H1 (cell line): ENCODE results near the gene PHLDA3. TPM values are rescaled to one million over a fixed set of nuclear protein-coding genes. Genes with fewer than 3 reads are reported as not detected.
A peak's percentile ranks its signal among the peaks of the same experiment; 100 is the strongest.

Experiments used
- CTCF ChIA-PET: fragments of 300-600 bp; sonication (Branson Sonifier 250); formaldehyde crosslinking; loops from one replicate; lab custom pipeline; 2021; ENCODE audit not compliant: partially characterized antibody; lab: Charles Lee
- POLR2A ChIA-PET: fragments of 300-600 bp; sonication (Branson Sonifier 250); formaldehyde crosslinking; loops from one replicate; lab custom pipeline; 2021; ENCODE audit warnings: inconsistent platforms; ENCODE audit not compliant: partially characterized antibody; lab: Charles Lee
- DNase-seq, 2 experiments: peaks; one replicate each; pipeline versions ENCODE4 v3.0.0 to v3.0.0-alpha.2; 2010 to 2022; ENCODE audit warnings: low spot score in 2 of 2, low read depth in 1 of 2, mixed read lengths in 1 of 2
- FAIRE-seq: peaks from 2 replicates; lab custom pipeline; 2011; peaks lifted over from hg19 to GRCh38; lab: Jason Lieb, UNC
- H2AFZ ChIP-seq: 2 replicates; pipeline ENCODE4 v1.8.1; 2012; ENCODE audit warnings: low read length, inconsistent platforms
- H2AK5ac ChIP-seq: 2 replicates; pipeline ENCODE4 v1.6.1; 2013; ENCODE audit warnings: low read depth, low read length
- H2BK120ac ChIP-seq: replicated peaks from 2 replicates; pipeline ENCODE3; 2013; ENCODE audit warnings: low read depth, low read length, inconsistent platforms
- H2BK12ac ChIP-seq: 2 replicates; pipeline ENCODE4 v1.6.1; 2013; ENCODE audit warnings: low read depth, low read length
- H2BK15ac ChIP-seq: 2 replicates; pipeline ENCODE4 v1.6.1; 2013; ENCODE audit warnings: low read length
- H2BK20ac ChIP-seq: 2 replicates; pipeline ENCODE4 v1.6.1; 2013; ENCODE audit warnings: low read length
- H2BK5ac ChIP-seq: 2 replicates; pipeline ENCODE4 v1.6.1; 2013; ENCODE audit warnings: low read depth, low read length
- H3K14ac ChIP-seq: 2 replicates; pipeline ENCODE4 v1.6.1; 2013; ENCODE audit warnings: inconsistent platforms; ENCODE audit not compliant: insufficient read length
- H3K18ac ChIP-seq: 2 replicates; pipeline ENCODE4 v1.6.1; 2013; ENCODE audit warnings: low read length; ENCODE audit errors: extremely low read depth
- H3K23ac ChIP-seq: 2 replicates; pipeline ENCODE4 v1.6.1; 2013; ENCODE audit warnings: inconsistent platforms; ENCODE audit not compliant: insufficient read length
- H3K23me2 ChIP-seq: 2 replicates; pipeline ENCODE4 v1.6.1; 2013; ENCODE audit warnings: low read depth, low read length
- H3K27ac ChIP-seq: 2 replicates; pipeline ENCODE4 v1.6.1; 2011; ENCODE audit warnings: low read depth, low read length, inconsistent platforms
- H3K27me3 ChIP-seq, 4 experiments: replicated peaks in 1 of 4; 1 replicate in 1 of 4; 2 replicates in 3 of 4; pipeline versions ENCODE4 v1.6.1 to v1.8.1; 2011 to 2013; ENCODE audit warnings: low read length in 3 of 4, mild to moderate bottlenecking in 3 of 4, inconsistent platforms in 2 of 4, mixed read lengths in 2 of 4, moderate library complexity in 1 of 4; ENCODE audit not compliant: control insufficient read depth in 3 of 4, insufficient read depth in 3 of 4; ENCODE audit errors: extremely low read depth in 1 of 4
- H3K36me3 ChIP-seq, 4 experiments: 2 replicates each; pipeline versions ENCODE4 v1.6.1 to v1.8.1; 2011 to 2013; ENCODE audit warnings: mild to moderate bottlenecking in 4 of 4, low read length in 3 of 4, moderate library complexity in 2 of 4, control low read depth in 1 of 4, inconsistent platforms in 1 of 4; ENCODE audit not compliant: insufficient read depth in 4 of 4, control insufficient read depth in 2 of 4
- H3K4ac ChIP-seq: replicated peaks from 2 replicates; pipeline ENCODE3; 2013; ENCODE audit warnings: low read length, low read depth, mixed read lengths, inconsistent platforms; ENCODE audit not compliant: insufficient read length
- H3K4me1 ChIP-seq, 4 experiments: replicated peaks in 1 of 4; 1 replicate in 1 of 4; 2 replicates in 3 of 4; pipeline versions ENCODE4 v1.6.1 to v1.8.1; 2011 to 2013; ENCODE audit warnings: low read length in 3 of 4, inconsistent platforms in 2 of 4, mixed read lengths in 1 of 4; ENCODE audit not compliant: insufficient read depth in 4 of 4, control insufficient read depth in 3 of 4
- H3K4me2 ChIP-seq, 2 experiments: 2 replicates each; pipeline versions ENCODE4 v1.6.1 to v1.8.1; 2011 to 2013; ENCODE audit warnings: low read depth in 2 of 2, low read length in 2 of 2, control low read depth in 1 of 2, inconsistent platforms in 1 of 2, mild to moderate bottlenecking in 1 of 2; ENCODE audit not compliant: insufficient read depth in 1 of 2
- H3K4me3 ChIP-seq, 4 experiments: fragments of 200-600, 300-600 bp in 1 of 4; sonication (generic), shearing (Covaris generic), sonication (Bioruptor Twin) in 1 of 4; 2 replicates each; pipeline versions ENCODE4 v1.5.1 to v1.8.1; 2011 to 2016; ENCODE audit warnings: low read length in 4 of 4, low read depth in 3 of 4, control low read depth in 2 of 4, inconsistent platforms in 2 of 4, mild to moderate bottlenecking in 2 of 4, mixed read lengths in 1 of 4, moderate library complexity in 1 of 4; ENCODE audit not compliant: insufficient read depth in 2 of 4; ENCODE audit errors: extremely low read depth in 1 of 4
- H3K56ac ChIP-seq: replicated peaks from 2 replicates; pipeline ENCODE3; 2013; ENCODE audit warnings: low read depth, mild to moderate bottlenecking, mixed read lengths, low read length, inconsistent platforms; ENCODE audit not compliant: insufficient read length
- H3K79me1 ChIP-seq: 2 replicates; pipeline ENCODE4 v1.6.1; 2013; ENCODE audit warnings: low read depth, low read length, control low read depth
- H3K79me2 ChIP-seq, 2 experiments: 2 replicates each; pipeline versions ENCODE4 v1.6.1 to v1.8.1; 2012 to 2013; ENCODE audit warnings: low read length in 2 of 2, mild to moderate bottlenecking in 2 of 2, inconsistent platforms in 1 of 2; ENCODE audit not compliant: insufficient read depth in 2 of 2, control insufficient read depth in 1 of 2
- H3K9ac ChIP-seq, 4 experiments: replicated peaks in 1 of 4; 1 replicate in 1 of 4; 2 replicates in 3 of 4; pipeline versions ENCODE4 v1.6.1 to v1.8.1; 2011 to 2013; ENCODE audit warnings: low read depth in 3 of 4, low read length in 3 of 4, control low read depth in 2 of 4, mild to moderate bottlenecking in 2 of 4, moderate library complexity in 2 of 4, inconsistent platforms in 1 of 4; ENCODE audit errors: extremely low read depth in 1 of 4
- H3K9me3 ChIP-seq, 2 experiments: 2 replicates each; pipeline versions ENCODE4 v1.6.1 to v1.8.1; 2012 to 2013; ENCODE audit warnings: mild to moderate bottlenecking in 2 of 2, moderate library complexity in 2 of 2, control low read depth in 1 of 2, inconsistent platforms in 1 of 2, low read depth in 1 of 2, low read length in 1 of 2, mixed read lengths in 1 of 2; ENCODE audit not compliant: insufficient read depth in 2 of 2
- H4K20me1 ChIP-seq, 2 experiments: replicated peaks in 1 of 2; 2 replicates each; pipeline versions ENCODE3 to v1.8.1; 2011 to 2013; ENCODE audit warnings: inconsistent platforms in 2 of 2, low read length in 2 of 2, mild to moderate bottlenecking in 1 of 2; ENCODE audit not compliant: insufficient read depth in 2 of 2, control insufficient read depth in 1 of 2
- H4K5ac ChIP-seq: 2 replicates; pipeline ENCODE4 v1.6.1; 2013; ENCODE audit warnings: low read length, low read depth, mixed read lengths, inconsistent platforms; ENCODE audit not compliant: insufficient read length
- H4K8ac ChIP-seq: 2 replicates; pipeline ENCODE4 v1.8.0; 2013; ENCODE audit warnings: mild to moderate bottlenecking, moderate library complexity, low read length, inconsistent platforms; ENCODE audit not compliant: insufficient read depth; ENCODE audit errors: extremely low read depth
- H4K91ac ChIP-seq: replicated peaks from 2 replicates; pipeline ENCODE3; 2013; ENCODE audit warnings: low read length, mixed read lengths, inconsistent platforms; ENCODE audit not compliant: insufficient read length
- BACH1 ChIP-seq: IDR thresholded peaks from 2 replicates; pipeline ENCODE4 v1.6.1; 2012; ENCODE audit warnings: low read length, improper control_type of control experiment
- CHD1 ChIP-seq: IDR thresholded peaks from 2 replicates; pipeline ENCODE4 v1.6.1; 2012; ENCODE audit warnings: low read depth, low read length, improper control_type of control experiment
- CREB1 ChIP-seq: IDR thresholded peaks from 2 replicates; pipeline ENCODE4 v1.6.1; 2012; ENCODE audit warnings: inconsistent platforms
- MAFK ChIP-seq: IDR thresholded peaks from 2 replicates; pipeline ENCODE4 v1.6.1; 2012; ENCODE audit warnings: low read depth, mild to moderate bottlenecking, improper control_type of control experiment, low read length
- PHF8 ChIP-seq: fragments of 200-600 bp; sonication (generic); conservative IDR thresholded peaks from 2 replicates; pipeline ENCODE4 v1.7.1; 2012; ENCODE audit warnings: low read depth, mild to moderate bottlenecking, inconsistent platforms, low read length, moderate library complexity
- TAF7 ChIP-seq: optimal IDR thresholded peaks from 2 replicates; pipeline ENCODE3; 2011; ENCODE audit warnings: low read depth, mild to moderate bottlenecking, inconsistent platforms, low read length, moderate library complexity, borderline replicate concordance
- WGBS, 2 experiments: shearing (Covaris generic) in 1 of 2; methylation state at CpG; one replicate each; pipeline versions ENCODE4 v1.1.6 to v1.1.7; 2013 to 2015; ENCODE audit warnings: low lambda C conversion rate in 2 of 2, mixed read lengths in 2 of 2, inconsistent platforms in 1 of 2, low coverage in 1 of 2, missing lambda C conversion rate in 1 of 2; ENCODE audit not compliant: insufficient replicate concordance in 2 of 2, insufficient coverage in 1 of 2, insufficient read length in 1 of 2; ENCODE audit errors: extremely low coverage in 1 of 2, missing lambda C conversion rate in 1 of 2; 5-methylcytosine and 5-hydroxymethylcytosine counted together
- polyA plus RNA-seq, 7 experiments: library from polyadenylated mRNA; depleted of rRNA in 3 of 7; stranded (reverse) in 5 of 7; unstranded in 2 of 7; fragments of >200 nt in 5 of 7; fragments of 200-250 nt in 2 of 7; gene quantifications; 1 replicate in 5 of 7; 2 replicates in 1 of 7; 4 replicates in 1 of 7; pipeline versions ENCODE4 v1.2.1 to v1.2.3, GENCODE V29; 2011 to 2013; ENCODE audit warnings: missing spikeins in 2 of 7, mixed read lengths in 2 of 7
- total RNA-seq: library from RNA; stranded (reverse); fragmentation: NEBNext Ultra II Directional; extraction: Animal tissue kit (Norgen Biotek cat#: 25700); gene quantifications from 2 replicates; pipeline ENCODE4 v1.2.1, GENCODE V29; 2021
- TF ChIP-seq, protein P1 (sequence below): IDR thresholded peaks from 2 replicates; pipeline ENCODE4 v1.6.1; 2012; ENCODE audit warnings: inconsistent platforms
- TF ChIP-seq, protein P2 (sequence below), 3 experiments: IDR thresholded peaks; 1 replicate in 2 of 3; 2 replicates in 1 of 3; pipeline versions ENCODE4 v1.5.1 to v1.6.1; 2011; ENCODE audit warnings: low read length in 3 of 3, mild to moderate bottlenecking in 3 of 3, inconsistent platforms in 2 of 3, low read depth in 1 of 3, moderate library complexity in 1 of 3; ENCODE audit not compliant: insufficient read depth in 1 of 3; ENCODE audit errors: control extremely low read depth in 1 of 3
- TF ChIP-seq, protein P3 (sequence below): IDR thresholded peaks from 2 replicates; pipeline ENCODE4 v1.6.1; 2012; ENCODE audit warnings: inconsistent platforms

Gene PHLDA3
- total and polyA plus RNA-seq, 2 of the 8 experiments (the other 6 are each of a cell fraction or from before 2014, with no cell fraction given) = 25.5 to 27.5 TPM

DNA sequence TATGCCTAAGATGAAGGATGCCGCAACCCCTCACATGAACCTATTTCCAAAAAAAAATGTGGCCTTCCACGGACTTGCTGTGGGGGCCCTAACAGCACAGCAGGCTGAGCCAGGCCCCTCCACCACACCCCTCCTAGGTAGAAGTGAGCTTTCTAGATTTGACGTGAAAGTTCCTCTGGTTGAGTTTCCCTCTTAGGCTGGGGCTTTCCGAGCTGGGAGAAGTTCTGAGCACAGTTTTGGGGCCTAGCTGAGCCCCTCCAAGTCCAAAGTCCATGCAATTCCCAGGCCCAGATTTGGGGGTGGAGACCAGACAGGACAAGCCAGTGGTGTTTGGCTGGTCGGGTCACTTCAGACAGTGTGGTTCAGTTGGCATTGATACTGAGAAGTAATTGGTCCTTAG, 13.8 kb upstream of the PHLDA3 start:
- Histone ChIP-seq H3K18ac (no peak overlapping the region), H3K79me2 (no peaks in the 10 kb centered on the region), H3K9ac (no peak overlapping the region), H3K23ac (no peak overlapping the region), H2BK5ac (no peak overlapping the region), H2BK15ac (no peak overlapping the region), H3K14ac (no peak overlapping the region), H4K8ac (no peak overlapping the region; the same call in 1 of the 2 replicates), H4K5ac (no peak overlapping the region), H3K9me3 (no peaks in the 10 kb centered on the region), H2AFZ (peak overlapping the region; percentile 84; the same call in 1 of the 2 replicates), H3K56ac (no peak overlapping the region), H3K4me3 (no peak overlapping the region), H2BK120ac (no peak overlapping the region), H3K79me1 (no peaks in the 10 kb centered on the region), H2BK20ac (0 out of 2 replicates have a peak overlapping the region, but pooled peaks have one; percentile 72), H3K4me2 (no peak overlapping the region), H3K4ac (no peak overlapping the region), H3K27ac (no peak overlapping the region), H3K36me3 (no peaks in the 10 kb centered on the region; a peak in 1 of 8 replicates), H3K4me1 (peaks cover 0 to 5% (median 2%) of the 10 kb centered on the region in 4 experiments; a peak in 4 of 7 replicates), H4K20me1 (no peaks in the 10 kb centered on the region), H3K23me2 (peaks cover 9% of the 10 kb centered on the region; the same call in 1 of the 2 replicates), H2BK12ac (no peak overlapping the region), H3K27me3 (peaks cover 0 to 12% (median 7%) of the 10 kb centered on the region in 4 experiments; a peak in 5 of 7 replicates), H4K91ac (peak overlapping the region; percentile 27), H2AK5ac (peak overlapping the region; percentile 58; the same call in 1 of the 2 replicates)
- 84% methylated on average over 5 of the region's 5 CpGs; no CpG with 5 or more reads in 1 of the 2 experiments for WGBS, 2 experiments
- ChIA-PET POLR2A (interaction anchor here (1.4 to 5.4 kb wide), 4 partner anchors 14 to 398 kb away, joined by 3 to 30 read pairs (median 6); partner anchors contain the start of gene PHLDA3), CTCF (interaction anchor here (0.7 to 16.7 kb wide), 40 partner anchors 10 to 312 kb away, joined by 3 to 445 read pairs (median 6); partner anchors contain the start of genes CSRP1, NAV1 and PHLDA3)
- DNase-seq (no peak), FAIRE-seq (no peak)
- no peak for TF ChIP-seq PHF8
- no peak for TF ChIP-seq TAF7
- no peak for TF ChIP-seq CREB1
- TF ChIP-seq, protein P1, sequence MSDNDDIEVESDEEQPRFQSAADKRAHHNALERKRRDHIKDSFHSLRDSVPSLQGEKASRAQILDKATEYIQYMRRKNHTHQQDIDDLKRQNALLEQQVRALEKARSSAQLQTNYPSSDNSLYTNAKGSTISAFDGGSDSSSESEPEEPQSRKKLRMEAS = no peak
- TF ChIP-seq, protein P2, sequence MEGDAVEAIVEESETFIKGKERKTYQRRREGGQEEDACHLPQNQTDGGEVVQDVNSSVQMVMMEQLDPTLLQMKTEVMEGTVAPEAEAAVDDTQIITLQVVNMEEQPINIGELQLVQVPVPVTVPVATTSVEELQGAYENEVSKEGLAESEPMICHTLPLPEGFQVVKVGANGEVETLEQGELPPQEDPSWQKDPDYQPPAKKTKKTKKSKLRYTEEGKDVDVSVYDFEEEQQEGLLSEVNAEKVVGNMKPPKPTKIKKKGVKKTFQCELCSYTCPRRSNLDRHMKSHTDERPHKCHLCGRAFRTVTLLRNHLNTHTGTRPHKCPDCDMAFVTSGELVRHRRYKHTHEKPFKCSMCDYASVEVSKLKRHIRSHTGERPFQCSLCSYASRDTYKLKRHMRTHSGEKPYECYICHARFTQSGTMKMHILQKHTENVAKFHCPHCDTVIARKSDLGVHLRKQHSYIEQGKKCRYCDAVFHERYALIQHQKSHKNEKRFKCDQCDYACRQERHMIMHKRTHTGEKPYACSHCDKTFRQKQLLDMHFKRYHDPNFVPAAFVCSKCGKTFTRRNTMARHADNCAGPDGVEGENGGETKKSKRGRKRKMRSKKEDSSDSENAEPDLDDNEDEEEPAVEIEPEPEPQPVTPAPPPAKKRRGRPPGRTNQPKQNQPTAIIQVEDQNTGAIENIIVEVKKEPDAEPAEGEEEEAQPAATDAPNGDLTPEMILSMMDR (IDR thresholded peaks at IDR 0.05; ENCODE audit: control extremely low read depth in 1 of 3, insufficient read depth in 1 of 3, low read depth in 1 of 3, low read length in 3 of 3) = no peak
- no peak for TF ChIP-seq CHD1
- TF ChIP-seq MAFK = no peak
- TF ChIP-seq BACH1 = no peak
- TF ChIP-seq, protein P3, sequence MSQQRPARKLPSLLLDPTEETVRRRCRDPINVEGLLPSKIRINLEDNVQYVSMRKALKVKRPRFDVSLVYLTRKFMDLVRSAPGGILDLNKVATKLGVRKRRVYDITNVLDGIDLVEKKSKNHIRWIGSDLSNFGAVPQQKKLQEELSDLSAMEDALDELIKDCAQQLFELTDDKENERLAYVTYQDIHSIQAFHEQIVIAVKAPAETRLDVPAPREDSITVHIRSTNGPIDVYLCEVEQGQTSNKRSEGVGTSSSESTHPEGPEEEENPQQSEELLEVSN = no peak
